Endothelial cell (in vitro differentiated cells): ENCODE measurements around the gene STRA6. TPM values are rescaled to one million over a fixed set of nuclear protein-coding genes. Genes with fewer than 3 reads are reported as not detected.
A peak's percentile ranks its signal among the peaks of the same experiment; 100 is the strongest.

ENCODE experiments used
- DNase-seq: peaks from one replicate; pipeline ENCODE4 v3.0.0; 2021; ENCODE audit warnings: low spot score
- H3K27ac Mint-ChIP-seq: one replicate; pipeline ENCODE4 v1.8.0; 2021; ENCODE audit warnings: mixed read lengths, inconsistent platforms; ENCODE audit not compliant: unreplicated experiment
- H3K27me3 Mint-ChIP-seq: one replicate; pipeline ENCODE4 v1.8.0; 2021; ENCODE audit warnings: mild to moderate bottlenecking, moderate library complexity, mixed read lengths, inconsistent platforms; ENCODE audit not compliant: unreplicated experiment
- H3K36me3 Mint-ChIP-seq: one replicate; pipeline ENCODE4 v1.8.0; 2021; ENCODE audit warnings: mild to moderate bottlenecking, low read depth, mixed read lengths, inconsistent platforms; ENCODE audit not compliant: unreplicated experiment
- H3K4me1 Mint-ChIP-seq: one replicate; pipeline ENCODE4 v1.8.0; 2021; ENCODE audit warnings: mild to moderate bottlenecking, mixed read lengths, inconsistent platforms; ENCODE audit not compliant: unreplicated experiment
- H3K4me3 Mint-ChIP-seq: one replicate; pipeline ENCODE4 v1.8.0; 2021; ENCODE audit warnings: mild to moderate bottlenecking, mixed read lengths, inconsistent platforms; ENCODE audit not compliant: unreplicated experiment
- H3K9me3 Mint-ChIP-seq: one replicate; pipeline ENCODE4 v1.8.0; 2021; ENCODE audit warnings: mixed read lengths, inconsistent platforms; ENCODE audit not compliant: unreplicated experiment
- total RNA-seq: library from RNA; stranded (reverse); fragmentation: NEBNext Ultra II Directional; extraction: Animal tissue kit (Norgen Biotek cat#: 25700); gene quantifications from one replicate; pipeline ENCODE4 v1.2.1, GENCODE V29; 2021; ENCODE audit not compliant: unreplicated experiment
- TF ChIP-seq, protein P1 (sequence below): fragments of 200-600 bp; sonication (generic); IDR thresholded peaks from one replicate; pipeline ENCODE4 v1.5.0; 2021; ENCODE audit warnings: antibody characterized with exemption; ENCODE audit not compliant: unreplicated experiment

STRA6 gene
- total RNA-seq, 1 donor from 2014 or later: 9.2 TPM

DNA sequence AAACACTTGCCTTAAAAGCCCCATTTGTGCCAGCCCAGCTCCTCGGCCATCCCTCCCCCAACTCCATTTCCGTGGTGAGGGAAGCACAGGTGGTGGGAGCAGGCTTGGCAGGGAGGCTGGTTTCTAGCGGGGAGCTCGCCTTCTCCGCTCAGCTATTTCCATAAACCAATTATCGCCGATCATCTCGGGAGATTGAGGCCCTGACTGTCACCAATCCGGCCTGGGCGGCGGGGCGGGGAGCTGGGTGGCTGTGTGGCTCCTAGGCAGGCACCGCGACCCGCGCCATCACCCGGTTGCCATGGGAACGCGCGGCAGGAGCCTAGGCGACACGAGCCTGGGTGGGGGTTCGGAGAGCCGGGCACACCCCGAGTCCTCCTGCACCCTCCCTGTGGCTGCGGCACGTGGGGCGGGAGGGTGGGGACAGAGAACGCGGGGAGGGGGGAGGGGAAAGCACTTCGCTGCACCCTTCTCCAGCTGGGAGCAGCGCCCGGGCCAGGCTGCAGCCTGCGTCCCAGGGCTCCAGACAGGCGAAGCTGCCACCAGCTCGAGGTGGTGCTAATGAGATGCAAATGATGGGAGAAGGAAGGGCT is 42.9 kb upstream of the STRA6 start:
- Mint-ChIP-seq H3K4me3 (no peak overlapping the region), H3K4me1 (peaks cover 14% of the 10 kb centered on the region), H3K27ac (no peak overlapping the region), H3K27me3 (peaks cover 2% of the 10 kb centered on the region), H3K36me3 (no peaks in the 10 kb centered on the region), H3K9me3 (no peaks in the 10 kb centered on the region)
- peak; percentile 22 for DNase-seq
- TF ChIP-seq, protein P1, sequence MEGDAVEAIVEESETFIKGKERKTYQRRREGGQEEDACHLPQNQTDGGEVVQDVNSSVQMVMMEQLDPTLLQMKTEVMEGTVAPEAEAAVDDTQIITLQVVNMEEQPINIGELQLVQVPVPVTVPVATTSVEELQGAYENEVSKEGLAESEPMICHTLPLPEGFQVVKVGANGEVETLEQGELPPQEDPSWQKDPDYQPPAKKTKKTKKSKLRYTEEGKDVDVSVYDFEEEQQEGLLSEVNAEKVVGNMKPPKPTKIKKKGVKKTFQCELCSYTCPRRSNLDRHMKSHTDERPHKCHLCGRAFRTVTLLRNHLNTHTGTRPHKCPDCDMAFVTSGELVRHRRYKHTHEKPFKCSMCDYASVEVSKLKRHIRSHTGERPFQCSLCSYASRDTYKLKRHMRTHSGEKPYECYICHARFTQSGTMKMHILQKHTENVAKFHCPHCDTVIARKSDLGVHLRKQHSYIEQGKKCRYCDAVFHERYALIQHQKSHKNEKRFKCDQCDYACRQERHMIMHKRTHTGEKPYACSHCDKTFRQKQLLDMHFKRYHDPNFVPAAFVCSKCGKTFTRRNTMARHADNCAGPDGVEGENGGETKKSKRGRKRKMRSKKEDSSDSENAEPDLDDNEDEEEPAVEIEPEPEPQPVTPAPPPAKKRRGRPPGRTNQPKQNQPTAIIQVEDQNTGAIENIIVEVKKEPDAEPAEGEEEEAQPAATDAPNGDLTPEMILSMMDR: no peak

DNA sequence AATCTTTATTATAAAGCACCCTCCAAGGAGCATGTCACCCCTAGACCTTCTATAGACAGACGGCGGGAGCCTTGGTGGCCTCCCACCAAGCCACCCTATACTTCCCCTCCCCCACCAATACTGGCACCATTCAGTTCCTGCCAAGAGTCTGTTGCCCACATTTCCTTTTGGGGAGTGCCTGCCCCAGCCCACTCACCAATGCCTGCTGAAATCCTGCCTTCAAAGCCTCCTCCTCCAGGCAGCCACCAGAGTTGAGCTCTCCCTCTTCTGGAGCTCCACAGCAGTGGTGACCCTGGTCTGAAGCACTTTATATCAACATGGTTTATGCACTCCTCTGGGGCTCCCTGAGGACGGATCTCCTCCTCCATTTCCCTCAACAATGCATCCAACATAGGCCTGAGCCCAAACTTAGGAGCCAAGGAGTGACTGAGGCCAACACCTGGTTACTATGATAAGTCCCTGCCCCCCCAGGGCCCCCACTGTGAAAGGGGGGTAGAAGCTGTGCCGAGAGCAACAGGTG is 42.3 kb upstream of the STRA6 start:
- TF ChIP-seq, protein P1: no peak
- no peak overlapping the region for H3K4me3 Mint-ChIP-seq
- H3K36me3 Mint-ChIP-seq: no peaks in the 10 kb centered on the region
- H3K27ac Mint-ChIP-seq: no peak overlapping the region
- H3K27me3 Mint-ChIP-seq: peaks cover 2% of the 10 kb centered on the region
- no peaks in the 10 kb centered on the region for H3K9me3 Mint-ChIP-seq
- DNase-seq: no peak
- peaks cover 17% of the 10 kb centered on the region for H3K4me1 Mint-ChIP-seq

DNA sequence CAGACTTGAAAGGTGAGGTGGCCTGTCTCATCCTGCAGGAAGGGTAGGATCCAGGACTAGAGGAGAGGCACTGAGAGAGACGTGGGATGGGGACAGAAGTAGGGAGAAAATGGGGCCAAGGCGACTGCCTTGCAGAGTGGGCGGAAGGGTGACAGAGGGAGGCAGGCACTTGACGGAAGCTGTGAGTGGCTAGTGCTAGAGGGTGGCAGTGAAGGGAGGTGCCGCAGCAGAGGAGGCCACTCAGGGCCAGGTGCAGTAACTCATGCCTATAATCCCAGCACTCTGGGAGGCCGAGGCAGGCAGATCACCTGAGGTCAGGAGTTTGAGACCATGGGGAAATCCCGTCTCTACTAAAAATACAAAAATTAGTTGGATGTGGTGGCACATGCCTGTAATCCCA is 40.8 kb upstream of the STRA6 start:
- TF ChIP-seq, protein P1: no peak
- H3K4me3 Mint-ChIP-seq: no peak overlapping the region
- H3K9me3 Mint-ChIP-seq: no peaks in the 10 kb centered on the region
- no peaks in the 10 kb centered on the region for H3K36me3 Mint-ChIP-seq
- H3K4me1 Mint-ChIP-seq: peaks cover 17% of the 10 kb centered on the region
- H3K27me3 Mint-ChIP-seq: peaks cover 2% of the 10 kb centered on the region
- no peak overlapping the region for H3K27ac Mint-ChIP-seq
- no peak for DNase-seq

DNA sequence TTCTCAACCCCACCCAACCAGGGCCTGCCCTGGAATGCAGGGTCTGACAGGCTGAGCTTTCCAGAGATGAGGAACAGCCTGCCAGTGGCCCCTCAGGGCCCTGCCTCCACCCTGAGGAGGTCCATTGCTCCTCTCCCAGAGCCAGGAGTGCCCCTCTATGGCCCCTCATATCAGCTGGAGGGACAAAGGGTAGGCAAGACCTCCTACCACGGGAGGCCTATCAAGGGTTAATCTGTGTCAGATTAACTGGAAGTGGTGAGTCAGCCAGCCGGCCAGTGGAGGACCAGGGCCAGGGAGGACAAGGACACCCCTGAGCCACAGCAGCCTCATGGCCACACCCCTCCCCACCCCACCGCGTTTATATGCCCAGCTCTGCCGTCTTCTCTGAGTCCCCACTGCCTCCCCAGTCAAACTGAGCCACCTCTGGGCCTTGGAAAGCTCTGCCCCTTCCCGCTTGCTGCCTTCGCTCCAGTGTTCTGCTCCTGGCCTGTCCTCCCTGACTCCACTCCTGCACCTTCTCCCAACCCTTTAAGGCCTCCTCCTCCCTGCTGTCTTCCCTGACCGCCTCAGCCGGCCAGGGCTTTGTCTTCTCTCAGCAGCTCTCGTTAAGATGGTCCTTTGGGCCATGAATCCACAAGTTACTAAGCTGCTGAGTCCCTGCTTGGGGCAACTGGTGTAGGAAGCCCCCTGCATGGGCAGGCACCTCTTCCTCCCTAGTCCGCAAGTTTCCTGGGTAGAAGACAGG is 40.0 kb upstream of the STRA6 start:
- Mint-ChIP-seq H3K27me3 (peaks cover 2% of the 10 kb centered on the region), H3K36me3 (no peaks in the 10 kb centered on the region), H3K9me3 (no peaks in the 10 kb centered on the region), H3K4me3 (no peak overlapping the region), H3K27ac (no peak overlapping the region), H3K4me1 (peaks cover 17% of the 10 kb centered on the region)
- no peak for DNase-seq
- TF ChIP-seq, protein P1: no peak
